ENCODE measurements around the gene RFX6. TPM values are rescaled to one million over a fixed set of nuclear protein-coding genes. Genes with fewer than 3 reads are reported as not detected.
A peak's percentile ranks its signal among the peaks of the same experiment; 100 is the strongest.
"Not testable (repeated sequence)": the region's sequence is repeated elsewhere in the genome, so short reads cannot be mapped to it uniquely, and the experiment has no call there.

RFX6 gene, protein sequence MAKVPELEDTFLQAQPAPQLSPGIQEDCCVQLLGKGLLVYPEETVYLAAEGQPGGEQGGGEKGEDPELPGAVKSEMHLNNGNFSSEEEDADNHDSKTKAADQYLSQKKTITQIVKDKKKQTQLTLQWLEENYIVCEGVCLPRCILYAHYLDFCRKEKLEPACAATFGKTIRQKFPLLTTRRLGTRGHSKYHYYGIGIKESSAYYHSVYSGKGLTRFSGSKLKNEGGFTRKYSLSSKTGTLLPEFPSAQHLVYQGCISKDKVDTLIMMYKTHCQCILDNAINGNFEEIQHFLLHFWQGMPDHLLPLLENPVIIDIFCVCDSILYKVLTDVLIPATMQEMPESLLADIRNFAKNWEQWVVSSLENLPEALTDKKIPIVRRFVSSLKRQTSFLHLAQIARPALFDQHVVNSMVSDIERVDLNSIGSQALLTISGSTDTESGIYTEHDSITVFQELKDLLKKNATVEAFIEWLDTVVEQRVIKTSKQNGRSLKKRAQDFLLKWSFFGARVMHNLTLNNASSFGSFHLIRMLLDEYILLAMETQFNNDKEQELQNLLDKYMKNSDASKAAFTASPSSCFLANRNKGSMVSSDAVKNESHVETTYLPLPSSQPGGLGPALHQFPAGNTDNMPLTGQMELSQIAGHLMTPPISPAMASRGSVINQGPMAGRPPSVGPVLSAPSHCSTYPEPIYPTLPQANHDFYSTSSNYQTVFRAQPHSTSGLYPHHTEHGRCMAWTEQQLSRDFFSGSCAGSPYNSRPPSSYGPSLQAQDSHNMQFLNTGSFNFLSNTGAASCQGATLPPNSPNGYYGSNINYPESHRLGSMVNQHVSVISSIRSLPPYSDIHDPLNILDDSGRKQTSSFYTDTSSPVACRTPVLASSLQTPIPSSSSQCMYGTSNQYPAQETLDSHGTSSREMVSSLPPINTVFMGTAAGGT
- polyA plus RNA-seq (2013, experiment 1 of 2; ENCODE audit: insufficient read length) = not detected
- polyA plus RNA-seq (2013, experiment 2 of 2; ENCODE audit: insufficient read length) = not detected

DNA sequence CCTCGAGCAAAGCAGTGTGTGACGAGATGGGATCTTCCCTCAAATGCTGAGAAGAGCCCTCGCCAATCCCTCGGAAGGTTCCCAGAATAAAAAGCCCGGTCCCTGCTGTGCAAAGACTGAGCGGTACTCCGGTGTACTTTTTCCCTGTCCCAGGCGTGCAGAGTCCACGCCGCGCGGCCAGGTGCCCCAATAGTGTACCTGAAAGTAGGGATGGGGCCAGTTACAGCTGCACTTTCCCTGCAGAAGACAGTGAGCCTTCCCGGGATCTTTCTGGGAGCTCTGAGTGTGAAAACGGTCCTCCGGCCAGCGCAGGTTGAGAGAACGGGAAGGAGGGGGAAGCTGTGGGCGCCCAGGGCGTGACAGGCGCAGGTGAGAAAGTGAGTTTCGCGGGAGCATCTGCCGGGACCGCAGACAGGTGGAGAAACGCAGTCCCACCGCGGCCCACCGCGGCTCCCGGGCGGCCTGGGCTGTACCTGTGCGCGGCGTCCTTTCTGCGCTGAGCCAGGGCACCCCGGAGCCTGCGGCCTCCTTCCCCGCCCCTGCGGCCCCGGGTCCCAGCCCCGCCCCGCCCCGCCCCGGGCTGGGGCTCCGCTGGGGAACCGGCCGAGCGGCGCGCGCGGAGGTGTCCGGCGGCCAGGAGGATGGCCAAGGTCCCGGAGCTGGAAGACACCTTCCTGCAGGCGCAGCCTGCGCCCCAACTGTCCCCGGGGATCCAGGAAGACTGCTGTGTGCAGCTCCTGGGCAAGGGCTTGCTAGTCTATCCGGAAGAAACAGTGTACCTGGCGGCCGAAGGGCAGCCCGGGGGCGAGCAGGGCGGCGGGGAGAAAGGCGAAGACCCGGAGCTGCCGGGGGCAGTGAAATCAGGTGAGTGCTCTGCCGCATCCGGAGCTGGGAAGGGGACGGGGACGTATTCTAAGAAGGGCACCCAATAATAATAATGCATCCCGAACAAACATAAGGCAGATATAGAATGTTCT lies at the start of gene RFX6:
TSS of gene RFX6 (plus strand) at position 608 of the 977 bp plus-strand sequence. CDS start at position 642, 34 bp downstream.
- no peak for DNase-seq

DNA sequence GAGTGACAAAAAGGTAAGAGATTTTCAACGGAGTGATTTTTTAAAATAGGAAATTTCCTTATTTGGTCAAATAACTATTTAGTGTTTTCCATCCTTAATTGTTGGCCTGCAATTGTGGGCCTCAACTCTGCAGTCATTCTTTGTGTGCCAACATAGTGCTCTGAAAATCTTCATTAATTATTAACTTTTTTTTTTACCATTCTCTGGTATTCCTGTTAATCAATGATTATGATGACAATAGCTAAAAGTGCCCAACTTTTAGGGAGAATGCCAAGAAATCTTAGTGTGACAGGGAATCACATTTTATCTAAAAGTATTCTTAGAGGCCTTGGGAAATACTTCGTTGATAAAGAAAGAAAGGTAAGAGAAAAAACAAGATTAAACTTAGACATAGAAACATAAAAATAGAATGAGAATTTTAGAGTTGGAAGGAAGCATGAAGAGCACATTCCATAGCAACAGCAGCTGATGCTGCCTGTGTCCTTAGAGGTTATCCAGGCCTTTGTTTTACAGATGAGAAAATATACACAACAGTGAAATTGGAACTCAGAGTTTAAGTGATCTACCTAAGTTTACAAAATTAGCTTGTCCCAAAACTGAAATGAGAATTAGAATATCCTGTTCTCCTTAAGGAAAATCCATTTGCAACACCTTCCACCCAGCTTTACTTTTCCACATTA lies 49.3 kb upstream of the RFX6 start:
- no peak for DNase-seq

DNA sequence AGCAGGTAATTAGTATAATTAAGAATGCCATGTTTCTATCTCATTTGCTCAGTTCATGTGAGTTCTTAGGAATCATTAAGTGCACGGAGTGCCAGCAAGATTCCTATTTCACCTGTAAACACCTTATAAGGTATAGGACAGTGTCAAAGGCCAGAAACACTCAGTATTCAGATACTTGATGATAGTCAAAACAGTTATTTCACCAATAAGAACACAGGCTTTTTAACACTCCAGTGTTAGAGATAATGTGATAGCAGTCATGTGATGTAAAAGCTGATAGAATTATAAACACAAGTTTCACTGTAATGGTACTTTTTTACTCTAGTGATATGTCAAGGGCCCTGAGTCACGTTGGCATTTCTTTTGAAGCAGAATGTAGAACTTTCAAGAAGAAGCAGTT lies 48.1 kb upstream of the RFX6 start, which contains the start of gene GPRC6A:
TSS of gene GPRC6A (minus strand) at position 101 of the 400 bp plus-strand sequence. CDS start at position 31, 70 bp downstream.
- no peak for DNase-seq

DNA sequence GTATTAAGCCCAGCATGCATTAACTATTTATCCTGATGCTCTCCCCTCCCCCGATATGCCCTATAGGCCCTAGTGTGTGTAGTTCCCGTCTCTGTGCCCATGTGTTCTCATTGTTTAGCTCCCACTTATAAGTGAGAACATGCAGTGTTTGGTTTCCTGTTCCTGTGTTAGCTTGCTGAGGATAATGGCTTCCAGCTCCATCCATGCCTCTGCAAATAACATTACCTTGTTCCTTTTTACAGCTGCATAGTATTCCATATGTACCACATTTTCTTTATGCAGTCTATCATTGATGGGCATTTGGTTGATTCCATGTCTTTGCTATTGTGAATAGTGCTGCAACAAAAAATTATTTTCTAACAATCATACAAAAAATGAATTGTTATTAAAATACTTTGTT lies 42.5 kb upstream of the RFX6 start:
- not testable (repeated sequence) for DNase-seq

DNA sequence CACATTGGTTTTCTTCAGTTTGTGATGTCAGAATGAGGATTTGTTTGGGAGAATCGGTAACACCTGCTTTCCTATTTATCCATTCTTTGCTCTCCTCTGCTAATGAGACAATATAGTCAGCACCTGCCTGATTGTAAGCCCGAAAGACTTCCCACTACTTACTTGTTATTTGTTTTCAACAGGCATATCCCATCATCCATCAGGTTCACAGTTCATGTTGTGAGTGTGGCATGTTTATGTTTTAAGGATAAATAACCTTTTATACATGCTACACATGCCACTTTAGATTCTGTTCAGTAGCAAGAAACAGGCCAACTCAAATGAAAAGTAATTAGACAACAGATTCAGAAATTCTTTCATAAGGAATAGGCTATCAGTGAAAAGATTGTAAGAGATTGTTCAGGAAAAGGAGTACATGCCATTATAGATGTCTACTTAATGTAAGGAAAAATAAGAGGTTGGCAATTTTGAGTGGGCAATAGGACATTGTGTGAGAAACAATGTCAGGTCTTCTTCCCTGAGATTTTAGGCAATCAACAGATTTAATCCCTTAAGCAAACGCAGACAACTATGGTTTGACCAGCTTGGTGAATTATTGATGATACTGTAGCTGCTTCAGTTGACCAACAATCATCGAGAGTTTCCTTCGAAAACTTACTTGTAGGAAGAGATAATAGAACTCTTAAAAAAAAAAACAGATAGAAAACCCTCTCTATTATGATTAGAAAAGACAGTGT lies 40.3 kb upstream of the RFX6 start:
- no peak for DNase-seq

DNA sequence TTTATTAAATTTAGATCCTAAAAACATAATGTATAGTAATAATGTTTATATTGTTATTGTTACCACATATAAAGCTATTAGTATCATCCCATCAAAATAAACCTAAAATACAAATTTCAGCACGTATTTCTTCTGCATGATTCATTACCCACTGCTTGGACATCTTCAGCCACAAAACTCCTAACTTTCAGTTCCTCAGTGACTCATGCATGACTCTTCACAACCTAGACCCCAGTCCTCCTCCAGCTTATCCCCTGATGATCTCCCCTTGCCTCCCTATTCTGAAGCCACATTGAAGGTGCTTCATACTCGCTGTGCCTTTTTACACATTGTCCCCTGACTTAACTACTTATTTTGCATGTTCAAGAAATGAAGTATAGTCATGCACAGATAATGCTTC lies 37.0 kb upstream of the RFX6 start:
- DNase-seq = peak; percentile 68

DNA sequence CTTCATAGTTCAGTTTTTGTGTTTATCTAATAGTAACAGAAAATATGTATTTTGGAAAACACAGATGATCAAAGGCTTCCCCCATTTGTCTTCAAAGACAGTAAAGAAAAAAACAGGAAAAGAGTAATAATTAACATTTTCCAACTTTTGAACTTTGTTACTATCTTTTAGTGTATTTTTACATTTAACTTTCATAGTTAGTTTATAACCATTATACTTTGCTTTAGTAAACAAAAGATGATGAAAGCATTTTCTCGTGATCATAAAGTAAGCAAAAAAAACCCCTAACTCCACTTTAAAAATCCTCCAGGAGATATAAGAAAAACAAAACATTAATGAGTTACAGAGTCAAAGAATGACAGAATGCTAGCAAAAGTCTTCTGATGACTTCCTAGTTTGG lies 34.6 kb upstream of the RFX6 start:
- DNase-seq = no peak

DNA sequence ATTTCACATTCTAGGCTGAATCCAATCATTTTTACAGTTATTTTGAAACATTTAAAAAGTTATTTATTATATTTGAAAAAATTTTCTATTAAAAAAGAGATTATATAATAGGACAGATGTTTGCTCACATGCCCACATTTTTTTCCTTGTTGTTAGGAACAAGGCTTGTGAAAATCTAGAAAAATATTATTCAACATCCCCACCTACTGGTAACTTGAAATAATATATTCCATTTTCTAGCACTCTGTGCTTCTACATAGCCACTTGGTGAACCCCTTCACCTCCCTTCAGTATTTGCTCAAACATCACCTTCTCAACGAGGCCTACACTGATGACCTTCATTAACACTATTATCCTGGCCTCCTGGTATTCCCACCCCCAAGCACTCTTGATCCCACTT lies 29.8 kb upstream of the RFX6 start:
- peak; percentile 39 for DNase-seq

DNA sequence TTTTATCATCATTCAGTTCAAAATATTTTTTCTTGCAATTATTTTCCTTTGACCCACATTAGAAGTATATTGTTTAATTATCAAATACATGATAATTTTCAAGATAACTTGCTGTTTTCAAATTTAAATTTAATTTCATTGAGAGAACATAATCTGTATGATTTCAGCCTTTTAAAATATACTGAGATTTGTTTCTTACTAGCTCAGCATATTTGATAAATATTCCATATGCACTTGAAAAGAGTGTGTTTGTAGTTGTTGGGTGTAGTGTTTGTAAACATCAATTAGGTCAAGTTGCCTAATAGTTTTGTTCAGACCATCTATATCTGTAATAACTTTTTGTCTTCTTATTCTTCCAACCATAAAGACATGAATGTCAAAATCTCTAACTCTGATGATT lies 19.0 kb upstream of the RFX6 start:
- DNase-seq = no peak

DNA sequence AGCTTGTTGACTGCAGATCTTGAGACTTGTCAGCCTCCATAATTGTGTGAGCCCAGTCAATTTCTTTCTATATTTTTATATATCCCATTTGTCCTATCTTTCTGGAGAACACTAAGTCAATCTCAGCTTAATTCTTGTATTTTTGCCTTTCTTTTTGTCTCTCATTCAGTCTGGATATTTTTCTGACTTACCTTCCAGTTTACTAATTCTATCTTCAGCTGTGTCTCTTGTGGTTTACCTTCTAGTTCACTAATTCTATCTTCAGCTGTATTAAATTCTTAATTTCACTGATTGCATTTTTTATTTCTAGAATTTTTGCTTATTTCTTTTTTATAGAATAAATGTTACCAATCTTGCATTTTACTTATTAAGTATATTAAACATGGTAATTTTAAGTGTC lies 17.8 kb upstream of the RFX6 start:
- no peak for DNase-seq

DNA sequence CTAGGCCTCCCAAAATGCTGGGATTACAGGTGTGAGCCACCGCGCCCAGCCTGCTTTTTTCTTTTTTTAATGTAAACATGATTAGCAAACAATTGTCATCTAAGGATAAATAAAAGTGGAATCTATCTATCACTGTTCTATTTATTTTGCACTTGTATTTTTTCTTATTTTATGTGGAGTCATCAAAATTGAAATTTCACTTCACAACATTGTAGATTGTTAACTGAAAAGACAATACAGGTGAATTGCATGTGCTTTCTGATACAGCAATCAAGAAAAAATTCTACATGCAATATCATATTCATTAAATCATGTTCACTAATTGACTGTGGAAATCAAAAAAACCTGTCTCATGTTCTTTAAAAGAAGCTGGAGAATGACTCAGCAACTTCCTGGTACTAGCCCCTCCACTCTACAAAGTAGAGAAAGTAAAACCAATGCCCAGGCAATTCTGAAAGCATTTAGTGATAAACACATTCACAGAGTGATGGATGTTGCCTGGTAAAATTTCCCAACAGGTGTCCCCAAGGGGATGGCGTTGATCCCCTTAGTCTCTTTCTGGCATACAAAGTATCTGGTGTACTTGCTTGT lies 10.7 kb upstream of the RFX6 start:
- no peak for DNase-seq

DNA sequence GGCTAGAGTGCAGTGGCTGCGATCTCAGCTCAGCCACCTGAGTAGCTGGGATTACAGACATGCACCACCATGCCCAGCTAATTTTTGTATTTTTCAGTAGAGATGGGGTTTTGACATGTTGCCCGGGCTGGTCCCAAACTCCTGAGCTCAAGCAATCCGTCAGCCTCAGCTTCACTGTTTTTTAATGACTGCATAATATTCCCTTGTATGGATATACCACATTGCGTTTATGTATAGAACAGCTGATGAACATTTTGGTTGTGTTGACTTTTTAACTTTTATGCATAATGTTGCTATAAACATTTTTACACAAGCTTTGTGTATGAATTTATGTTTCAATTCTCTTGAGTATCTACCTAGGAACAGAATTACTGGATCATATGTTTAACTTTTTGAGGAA lies 4.3 kb upstream of the RFX6 start:
- no peak for DNase-seq

DNA sequence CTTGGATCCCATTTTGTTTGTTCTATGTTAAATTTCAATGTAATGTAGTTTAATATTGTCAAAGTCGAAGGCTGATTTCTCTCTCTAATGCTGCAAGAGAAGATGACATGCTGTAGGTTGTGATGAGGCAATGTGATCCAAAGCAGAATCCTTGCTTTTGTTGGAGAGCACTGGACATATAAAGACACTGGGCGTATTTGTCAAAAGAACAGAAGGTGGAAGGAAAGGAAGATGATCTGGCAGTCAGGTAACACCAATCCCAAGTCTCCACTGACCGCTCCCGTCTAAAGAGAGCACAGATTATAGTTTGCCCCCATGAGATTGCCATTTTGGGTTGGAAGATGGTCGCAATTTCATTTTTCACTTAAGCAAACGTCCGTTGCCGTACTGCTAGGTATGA lies 935 bp upstream of the RFX6 start:
- DNase-seq = no peak

DNA sequence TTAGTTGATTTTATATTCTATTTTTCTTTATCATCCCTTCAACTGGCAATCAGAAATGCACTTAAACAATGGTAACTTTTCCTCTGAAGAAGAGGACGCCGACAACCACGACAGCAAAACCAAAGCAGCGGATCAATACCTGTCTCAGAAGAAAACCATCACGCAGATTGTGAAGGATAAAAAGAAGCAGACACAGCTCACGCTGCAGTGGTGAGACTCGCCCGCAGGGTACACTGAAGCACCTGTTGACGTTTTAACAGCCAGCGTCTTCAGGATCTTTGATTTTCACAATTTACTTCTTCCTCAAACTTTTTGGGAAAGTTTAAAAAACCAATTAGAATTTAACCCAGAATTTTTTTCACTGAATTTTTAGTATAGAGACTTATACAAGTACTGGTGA lies 701 bp downstream of the RFX6 start:
- no peak for DNase-seq

DNA sequence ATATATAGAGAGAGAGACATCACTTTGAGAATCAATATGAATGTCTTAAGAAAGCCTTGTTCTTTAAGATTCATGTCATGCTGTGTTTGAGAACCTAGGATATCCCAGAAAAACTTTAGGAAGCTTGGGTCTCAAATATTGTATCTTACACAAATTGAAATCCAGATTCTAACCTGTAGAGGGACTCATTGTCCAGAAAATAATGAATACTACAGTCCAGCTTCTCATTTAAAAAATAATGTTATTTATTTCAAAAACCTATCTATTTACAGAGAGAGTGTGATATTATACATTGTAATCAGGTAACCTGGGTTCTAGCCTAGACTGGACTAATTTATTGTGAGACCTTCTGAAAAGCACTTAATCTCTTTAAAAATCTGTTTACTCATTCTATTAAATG lies 4.2 kb downstream of the RFX6 start:
- no peak for DNase-seq

DNA sequence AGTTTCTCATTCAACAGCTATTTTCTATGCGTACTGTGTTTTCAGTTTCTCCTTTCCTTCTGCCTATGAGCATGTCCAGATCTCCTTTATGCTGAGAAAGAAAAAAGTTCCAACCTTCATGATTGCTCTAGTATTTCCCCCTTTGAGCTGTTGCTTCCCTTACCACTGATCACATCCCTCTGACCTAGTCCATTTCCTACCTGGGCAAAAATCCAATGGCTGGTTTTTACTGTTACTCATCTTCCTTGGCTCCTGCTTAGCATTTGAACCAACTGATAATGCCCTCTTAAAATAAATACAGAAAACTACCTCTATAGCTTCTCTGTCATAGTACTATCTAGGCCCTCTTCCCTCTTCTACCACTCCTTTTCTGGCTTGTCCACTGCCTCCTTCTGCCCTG lies 6.0 kb downstream of the RFX6 start:
- no peak for DNase-seq

DNA sequence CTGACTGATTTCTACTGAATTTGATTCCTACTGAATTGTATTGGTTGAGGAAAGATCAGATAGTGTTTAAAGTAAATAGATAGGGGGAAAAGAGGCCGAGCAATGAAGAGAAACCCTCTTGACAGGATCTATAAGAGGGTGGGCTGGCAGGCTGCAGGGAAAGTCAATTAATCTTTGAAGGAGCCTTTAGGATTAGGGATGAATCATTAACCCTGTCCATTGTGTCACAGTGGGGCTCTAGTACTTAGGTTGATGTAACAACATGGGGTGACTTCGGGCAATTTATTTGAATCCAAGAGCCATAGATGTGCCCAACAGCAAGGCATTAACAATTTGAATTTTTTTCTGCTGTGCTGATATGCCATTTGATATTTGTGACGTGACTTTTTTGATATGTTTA lies 7.5 kb downstream of the RFX6 start:
- no peak for DNase-seq

DNA sequence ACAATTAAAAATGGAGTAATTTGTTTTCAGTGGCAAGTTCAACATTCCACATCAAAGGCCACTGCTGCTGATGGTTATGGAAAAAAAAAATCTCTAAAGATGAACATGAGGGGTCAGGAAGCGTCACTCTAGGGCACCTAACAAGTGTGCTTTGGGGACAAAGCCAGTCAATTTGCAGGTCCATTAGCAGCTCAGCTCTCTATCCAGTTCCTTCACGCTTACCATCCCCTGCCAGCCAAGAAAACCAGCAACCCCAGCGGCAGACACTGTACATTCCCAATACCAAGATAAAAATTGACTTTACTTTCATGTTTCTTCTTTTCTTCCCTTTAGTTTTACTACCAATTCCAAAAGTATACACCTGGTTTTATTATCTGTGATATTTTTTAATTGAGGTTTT lies 10.1 kb downstream of the RFX6 start:
- DNase-seq = no peak

DNA sequence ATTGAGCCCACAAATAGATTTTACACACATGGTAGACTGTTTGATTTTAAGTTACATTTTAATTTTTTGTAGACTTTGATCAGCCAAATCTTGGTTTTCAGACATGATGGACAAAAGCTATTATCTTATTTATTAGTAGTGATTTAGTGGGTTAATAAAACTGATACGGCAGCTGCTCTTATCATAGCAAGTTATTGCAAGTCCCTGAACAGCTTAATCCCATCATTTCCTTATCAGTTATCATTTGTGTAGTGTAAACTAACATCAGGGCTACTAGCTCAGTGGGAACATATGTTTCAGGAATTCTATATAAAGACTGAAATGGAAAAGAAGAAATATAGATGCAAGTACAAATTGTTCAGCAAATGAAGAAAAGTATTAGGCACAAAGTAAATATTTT lies 10.9 kb downstream of the RFX6 start:
- DNase-seq = no peak

DNA sequence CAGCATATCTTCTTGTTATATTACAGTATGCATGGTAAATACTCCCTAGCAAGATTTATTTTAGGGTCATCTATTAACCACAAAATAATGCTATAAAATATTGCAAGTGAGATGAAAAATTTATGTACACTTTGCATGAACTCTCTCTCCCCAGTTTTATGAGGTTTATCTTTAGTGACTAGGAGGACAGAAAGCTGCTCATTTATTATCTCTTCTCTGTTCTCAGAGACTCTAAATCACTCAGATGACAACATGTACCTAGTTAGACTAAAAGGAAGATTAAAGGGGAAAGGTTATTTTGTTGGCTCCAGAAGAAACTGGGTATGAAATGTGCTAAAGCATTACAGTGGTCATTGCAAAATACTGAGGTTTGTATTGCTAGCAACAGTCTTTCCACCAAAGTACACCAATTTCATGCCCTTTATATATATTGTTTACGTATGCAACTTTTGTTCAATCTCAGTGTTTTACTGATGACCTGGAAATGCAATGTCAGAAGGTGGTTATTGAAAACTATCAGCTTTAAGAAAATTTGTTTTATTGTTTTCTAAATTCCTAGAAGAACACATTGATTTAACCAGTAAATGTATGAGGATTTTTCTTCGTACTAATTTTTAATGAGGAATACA lies 11.8 kb downstream of the RFX6 start:
- DNase-seq = no peak

Measured in fibroblast of skin of back (primary cell).